Activated T-cell treated with anti-CD3 and anti-CD28 coated beads for 1 hour (primary cell): ENCODE results near the gene SIRPD.
A peak's percentile ranks its signal among the peaks of the same experiment; 100 is the strongest.
"Not testable (repeated sequence)": the region's sequence is repeated elsewhere in the genome, so short reads cannot be mapped to it uniquely, and the experiment has no call there.

Experiments used
- DNase-seq: peaks from one replicate; pipeline ENCODE4 v3.0.0-alpha.2; 2020; ENCODE audit warnings: low read depth

The SIRPD gene

GRCh38 chr20:1537731-1538058, 19.8 kb downstream of the SIRPD start:
- no peak for DNase-seq

DNA sequence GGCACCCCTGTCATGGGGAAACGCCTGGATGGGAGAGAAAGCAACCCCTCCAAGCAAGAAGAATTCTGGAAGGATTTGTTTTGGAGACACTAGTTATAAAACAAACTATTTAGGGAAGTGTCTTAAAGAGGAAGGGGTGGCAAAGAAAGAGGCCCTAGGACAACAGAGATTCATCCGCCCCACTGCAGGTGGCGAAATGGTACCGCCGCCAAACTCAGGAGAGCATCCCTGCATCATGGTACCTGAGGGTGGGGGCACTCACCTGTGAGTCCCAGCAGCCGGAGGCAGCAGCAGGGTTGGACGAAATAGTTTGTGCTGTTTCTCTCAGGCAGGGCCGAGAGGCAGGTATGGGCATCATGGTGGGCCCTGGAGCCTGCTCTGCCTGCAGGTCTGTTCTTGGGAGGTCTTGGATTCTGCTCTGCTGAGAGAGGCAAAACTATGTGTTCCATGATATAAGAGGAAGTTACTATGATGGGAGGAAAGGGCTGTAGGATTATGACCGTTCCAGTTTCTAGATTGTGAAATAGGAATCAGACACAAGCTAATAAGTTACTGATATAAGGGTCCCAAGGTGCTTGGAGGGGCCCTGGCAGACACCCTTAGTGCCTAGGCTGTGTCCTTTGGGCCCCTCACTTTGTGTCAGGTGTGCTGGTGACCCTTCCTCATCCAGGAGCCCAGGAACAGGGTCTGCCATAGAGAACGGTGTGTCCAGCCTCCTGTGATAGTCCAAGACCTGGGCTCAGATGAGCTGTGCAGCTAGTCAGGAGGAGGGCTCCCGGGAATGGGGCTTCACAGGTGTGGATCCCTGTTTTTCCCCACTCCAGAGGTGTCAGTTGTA, 20.4 kb downstream of the SIRPD start:
- DNase-seq = no peak

DNA sequence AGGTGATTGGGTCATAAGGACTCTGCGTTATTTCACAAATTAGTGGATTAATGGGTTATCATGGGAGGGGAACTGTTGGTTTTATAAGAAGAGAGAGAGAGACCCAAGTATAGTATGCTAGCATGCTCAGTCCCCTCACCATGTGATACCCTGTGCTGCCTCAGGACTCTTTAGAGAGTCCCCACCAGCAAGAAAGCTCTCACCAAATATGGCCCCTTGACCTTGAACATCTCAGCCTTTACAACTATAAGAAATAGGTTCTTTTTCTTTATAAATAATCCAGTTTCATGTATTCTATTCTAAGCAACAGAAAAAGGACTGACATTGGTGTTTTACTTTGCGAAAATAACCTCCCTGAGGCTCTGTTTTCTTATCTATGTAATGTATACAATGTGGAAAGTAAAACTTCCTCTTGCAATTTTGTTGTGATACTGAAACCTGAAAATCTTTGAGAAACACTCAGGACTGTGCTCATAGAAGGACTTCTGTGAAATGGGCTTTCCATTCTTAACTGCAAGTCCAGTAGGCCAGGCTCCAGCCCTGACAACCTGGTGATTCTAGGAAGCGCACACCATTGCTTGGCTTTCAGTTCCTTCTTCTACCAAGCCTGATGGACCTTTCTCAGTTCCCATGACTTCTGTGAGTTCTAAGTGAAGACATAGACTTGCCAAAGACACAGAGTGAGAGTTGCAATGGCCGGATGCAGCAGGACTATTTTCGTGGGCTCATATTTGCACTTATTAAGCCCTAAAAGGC, 21.9 kb downstream of the SIRPD start:
- no peak for DNase-seq

GRCh38 chr20:1534526-1534925, 23.0 kb downstream of the SIRPD start:
- no peak for DNase-seq

DNA sequence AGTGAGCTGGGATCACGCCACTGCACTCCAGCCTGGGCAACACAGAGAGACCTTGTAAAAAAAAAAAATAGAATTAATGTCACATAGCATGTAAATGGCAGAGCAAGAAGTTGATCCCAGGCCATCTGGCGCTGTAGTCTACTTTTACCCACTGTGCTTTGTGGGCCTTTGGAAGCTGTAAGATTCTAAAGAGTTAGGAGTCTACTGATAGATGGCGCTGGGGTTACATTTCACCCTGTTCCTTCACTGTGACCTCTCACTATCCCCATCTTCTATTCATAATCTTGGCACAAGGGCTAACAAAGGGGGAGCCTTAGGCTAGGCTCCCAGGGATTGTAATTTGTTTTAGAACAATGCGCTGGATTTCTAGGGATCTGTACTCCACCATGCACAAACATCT, 24.4 kb downstream of the SIRPD start:
- no peak for DNase-seq

- no peak for DNase-seq
Observed at GRCh38 chr20:1528811-1529210, 28.7 kb downstream of the SIRPD start.

- DNase-seq = no peak
Observed at GRCh38 chr20:1527923-1528322, 29.6 kb downstream of the SIRPD start.

DNA sequence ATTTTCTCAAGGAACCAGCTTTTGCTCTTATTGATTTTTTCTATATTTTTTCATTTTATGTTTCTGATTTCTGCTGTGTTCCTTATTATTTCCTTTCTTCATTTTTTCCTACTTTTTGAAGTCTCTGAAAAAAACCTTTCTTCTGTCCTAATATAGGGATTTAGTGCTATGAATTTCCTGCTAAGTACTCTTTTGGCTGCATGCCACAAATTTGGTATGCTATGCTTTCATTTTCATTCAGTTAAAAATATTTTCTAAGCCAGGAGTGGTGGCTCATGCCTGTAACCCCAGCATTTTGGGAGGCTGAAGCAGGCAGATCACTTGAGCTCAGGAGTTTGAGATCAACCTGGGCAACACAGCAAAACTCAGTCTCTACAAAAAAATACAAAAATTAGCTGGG, 30.6 kb downstream of the SIRPD start:
- DNase-seq = no peak

GRCh38 chr20:1526310-1526709, 31.2 kb downstream of the SIRPD start:
- no peak for DNase-seq

DNA sequence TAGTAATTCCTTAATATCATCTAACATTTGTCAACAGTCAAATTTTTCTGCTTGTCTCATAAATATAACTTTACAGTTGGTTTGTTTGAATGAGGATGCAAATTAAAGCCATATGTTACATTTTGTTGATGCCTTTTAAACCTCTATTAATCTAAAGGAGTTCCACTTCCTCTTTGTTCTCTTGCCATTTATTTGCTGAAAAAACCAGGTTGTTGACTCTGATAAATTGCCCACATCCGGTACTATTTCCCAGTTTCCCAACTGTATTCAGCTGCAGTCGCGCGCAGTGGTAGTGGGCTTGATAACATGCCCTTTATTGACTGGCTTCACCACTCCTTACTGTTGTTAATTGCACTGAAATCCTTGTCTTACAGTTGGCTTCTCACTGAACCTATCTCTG, 33.5 kb downstream of the SIRPD start:
- DNase-seq = no peak

- no peak for DNase-seq
Observed at GRCh38 chr20:1517010-1517409, 40.5 kb downstream of the SIRPD start.

- DNase-seq = no peak
Observed at GRCh38 chr20:1513801-1514200, 43.7 kb downstream of the SIRPD start.

GRCh38 chr20:1509237-1509636, 48.3 kb downstream of the SIRPD start:
- peak; percentile 6 for DNase-seq

GRCh38 chr20:1508574-1508973, 48.9 kb downstream of the SIRPD start:
- no peak for DNase-seq

GRCh38 chr20:1507276-1507675, 50.2 kb downstream of the SIRPD start:
- no peak for DNase-seq

DNA sequence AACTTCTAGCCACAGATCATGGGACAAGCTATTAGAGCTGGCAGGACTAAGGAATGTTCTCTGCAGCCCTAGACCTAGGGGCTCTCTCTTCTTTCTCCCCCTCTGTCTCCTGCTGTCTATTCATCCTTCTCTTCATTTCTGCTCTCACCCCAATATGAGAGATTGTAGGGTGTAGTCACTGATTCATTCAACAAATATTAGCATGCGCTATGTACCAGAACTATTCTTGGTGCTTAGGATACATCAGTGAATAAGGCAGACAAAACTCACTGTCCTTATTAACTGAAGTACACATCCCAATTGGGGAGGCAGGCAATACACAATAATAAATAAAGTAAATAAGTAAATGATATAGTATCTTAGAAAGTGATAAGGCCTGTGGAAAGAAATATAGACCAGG, 51.6 kb downstream of the SIRPD start:
- DNase-seq = no peak

DNA sequence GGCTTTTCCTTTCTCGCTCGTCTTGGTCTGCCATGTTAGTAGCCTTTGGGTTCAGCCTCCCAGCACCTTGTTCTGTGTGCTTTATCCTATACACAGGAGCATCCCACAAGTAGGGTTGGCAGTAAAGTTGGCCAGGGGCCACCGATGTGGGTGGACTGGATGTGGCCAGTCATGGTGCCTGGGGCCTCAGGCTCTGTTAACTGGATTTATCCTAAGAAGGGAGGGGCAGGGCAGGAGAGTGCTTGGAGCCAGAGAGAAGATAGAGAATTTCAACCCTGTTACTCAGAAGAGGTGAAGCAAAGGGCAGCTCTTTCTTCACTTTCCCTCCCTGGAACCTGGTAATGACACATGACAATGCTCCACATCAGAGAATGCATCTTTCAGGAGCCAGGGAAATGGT, 52.1 kb downstream of the SIRPD start:
- DNase-seq = no peak

DNA sequence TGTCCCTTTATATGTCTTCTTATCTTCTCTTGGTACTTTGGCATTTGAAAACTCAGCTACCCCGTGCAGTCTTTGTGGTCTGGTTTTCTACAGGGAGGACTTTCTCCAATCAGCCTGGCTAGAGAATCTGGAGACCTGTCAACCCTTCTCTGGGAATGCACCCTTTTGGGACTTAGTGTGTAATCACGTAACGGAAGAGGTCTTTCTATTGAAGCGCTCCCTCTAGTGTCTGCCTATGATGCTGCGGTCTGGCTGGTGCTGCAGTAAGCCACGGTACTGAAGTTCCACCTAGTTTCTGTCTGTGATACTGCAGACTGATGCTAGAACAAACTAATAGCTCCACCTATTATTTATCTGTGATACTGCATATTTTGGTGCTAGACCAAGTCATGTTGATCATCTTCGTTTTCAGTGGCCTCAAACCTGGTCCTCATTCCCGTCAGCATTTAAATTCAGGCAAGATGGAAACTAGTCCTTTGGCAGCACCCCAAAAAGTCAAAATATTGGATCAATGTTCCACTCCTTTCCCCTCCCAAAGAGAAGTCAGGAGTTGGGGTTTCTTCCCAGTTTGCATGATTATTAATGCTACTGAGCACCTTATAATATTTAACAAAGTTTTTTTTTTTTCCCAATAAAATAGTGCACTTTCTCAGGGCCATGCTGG, 53.8 kb downstream of the SIRPD start:
- DNase-seq = peak; percentile 52

DNA sequence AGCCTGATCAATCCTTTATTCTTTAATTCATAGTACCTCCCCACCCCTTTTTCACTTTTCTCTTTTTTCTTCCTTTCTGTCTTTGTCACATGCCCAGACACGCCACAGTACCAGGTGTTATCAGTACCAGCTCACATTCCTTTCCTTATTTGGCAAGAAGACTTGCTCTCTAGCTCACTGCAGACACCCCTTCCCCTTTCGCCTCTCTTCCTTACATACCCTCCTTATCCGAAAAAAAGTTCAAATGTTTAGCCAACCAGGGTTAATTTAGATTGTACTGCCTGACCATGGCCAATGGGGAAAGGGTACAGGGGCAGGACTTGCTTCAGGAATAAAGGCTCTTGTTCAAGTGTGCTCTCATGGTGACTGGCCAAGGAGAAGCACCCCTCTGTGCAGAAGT, 57.0 kb downstream of the SIRPD start:
- no peak for DNase-seq

GRCh38 chr20:1499528-1500420, 57.7 kb downstream of the SIRPD start:
- no peak for DNase-seq

GRCh38 chr20:1497371-1497770, 60.1 kb downstream of the SIRPD start:
- DNase-seq = not testable (repeated sequence)

GRCh38 chr20:1496930-1497329, 60.6 kb downstream of the SIRPD start:
- no peak for DNase-seq
